WTC11 (cell line): ENCODE measurements around the gene GPATCH2L. TPM values are rescaled to one million over a fixed set of nuclear protein-coding genes. Genes with fewer than 3 reads are reported as not detected.

Experiments
- ATAC-seq: fragments of 200-7000 bp; cut with Tn5 transposase; 2 replicates; pipeline ENCODE4 v1.10.0; 2021; ENCODE audit warnings: mild to moderate bottlenecking, moderate library complexity
- CTCF ChIA-PET: fragments of 300-600 bp; sonication (Branson Sonifier 250); formaldehyde crosslinking; loops from one replicate; lab custom pipeline; 2021; ENCODE audit warnings: antibody characterized with exemption; lab: Charles Lee
- POLR2A ChIA-PET: fragments of 350-600 bp; sonication (Branson Sonifier 250); formaldehyde crosslinking; loops from one replicate; lab custom pipeline; 2021; ENCODE audit warnings: antibody characterized with exemption; lab: Charles Lee
- DNase-seq: peaks from one replicate; pipeline ENCODE4 v3.0.0; 2021; ENCODE audit warnings: low spot score
- H3K27ac Mint-ChIP-seq: 2 replicates; pipeline ENCODE4 v1.8.0; 2021; ENCODE audit warnings: mixed read lengths
- H3K27me3 Mint-ChIP-seq: 2 replicates; pipeline ENCODE4 v1.8.0; 2021; ENCODE audit warnings: low read depth, mild to moderate bottlenecking, moderate library complexity, mixed read lengths
- H3K36me3 Mint-ChIP-seq: 2 replicates; pipeline ENCODE4 v1.8.0; 2021; ENCODE audit warnings: mixed read lengths
- H3K4me1 Mint-ChIP-seq: 2 replicates; pipeline ENCODE4 v1.8.0; 2022; ENCODE audit warnings: mixed read lengths
- H3K4me3 Mint-ChIP-seq: 2 replicates; pipeline ENCODE4 v1.8.0; 2021; ENCODE audit warnings: mild to moderate bottlenecking, moderate library complexity, mixed read lengths
- H3K9me3 Mint-ChIP-seq: 2 replicates; pipeline ENCODE4 v1.8.0; 2021; ENCODE audit warnings: mixed read lengths
- CREM ChIP-seq: sonication (generic); formaldehyde crosslinking; IDR thresholded peaks from 2 replicates; pipeline ENCODE4 v1.8.1; 2022; ENCODE audit warnings: mild to moderate bottlenecking, missing genetic modification reagents, moderate library complexity
- ETV6 ChIP-seq: sonication (generic); formaldehyde crosslinking; IDR thresholded peaks from 2 replicates; pipeline ENCODE4 v1.8.1; 2022; ENCODE audit warnings: mild to moderate bottlenecking, missing genetic modification reagents
- GRHL2 ChIP-seq: fragments of 250-450 bp; sonication (Bioruptor Pico); IDR thresholded peaks from 2 replicates; pipeline ENCODE4 v1.8.0; 2022; ENCODE audit warnings: mild to moderate bottlenecking, moderate library complexity; ENCODE audit not compliant: insufficient replicate concordance, severe bottlenecking
- GTF2I ChIP-seq: fragments of 250-450 bp; sonication (Bioruptor Pico); conservative IDR thresholded peaks from 2 replicates; pipeline ENCODE4 v1.4.0; 2021; ENCODE audit warnings: mild to moderate bottlenecking
- KAT7 ChIP-seq: sonication (generic); formaldehyde crosslinking; IDR thresholded peaks from 2 replicates; pipeline ENCODE4 v1.8.1; 2023; ENCODE audit warnings: missing genetic modification reagents, mild to moderate bottlenecking, borderline replicate concordance
- RORB ChIP-seq: fragments of 250-450 bp; sonication (Bioruptor Pico); IDR thresholded peaks from 2 replicates; pipeline ENCODE4 v1.9.0; 2021; ENCODE audit warnings: mild to moderate bottlenecking
- TCF7 ChIP-seq: sonication (generic); formaldehyde crosslinking; IDR thresholded peaks from 2 replicates; pipeline ENCODE4 v1.8.0; 2022; ENCODE audit warnings: mild to moderate bottlenecking, low read depth, missing genetic modification reagents, moderate library complexity
- TP53 ChIP-seq: sonication (generic); formaldehyde crosslinking; IDR thresholded peaks from 2 replicates; pipeline ENCODE4 v1.8.1; 2023; ENCODE audit warnings: mild to moderate bottlenecking, missing genetic modification reagents
- ZBTB21 ChIP-seq: sonication (generic); formaldehyde crosslinking; IDR thresholded peaks from 2 replicates; pipeline ENCODE4 v1.8.1; 2023; ENCODE audit warnings: mild to moderate bottlenecking, missing genetic modification reagents, borderline replicate concordance
- ZNF396 ChIP-seq: fragments of 250-450 bp; sonication (Bioruptor Pico); IDR thresholded peaks from 2 replicates; pipeline ENCODE4 v1.8.0; 2021; ENCODE audit warnings: mild to moderate bottlenecking, moderate library complexity, borderline replicate concordance
- ZNF423 ChIP-seq: fragments of 250-450 bp; sonication (Bioruptor Pico); IDR thresholded peaks from 2 replicates; pipeline ENCODE4 v2.1.2; 2022; ENCODE audit warnings: mild to moderate bottlenecking, moderate library complexity
- total RNA-seq: library from RNA; stranded (reverse); gene quantifications from 3 replicates; pipeline ENCODE4 v1.2.3, GENCODE V29; 2021
- TF ChIP-seq, protein P1 (sequence below): sonication (generic); formaldehyde crosslinking; IDR thresholded peaks from 2 replicates; pipeline ENCODE4 v1.8.1; 2022; ENCODE audit warnings: mild to moderate bottlenecking, moderate library complexity, missing genetic modification reagents
- TF ChIP-seq, protein P2 (sequence below): sonication (generic); formaldehyde crosslinking; IDR thresholded peaks from 2 replicates; pipeline ENCODE4 v1.8.1; 2023; ENCODE audit warnings: mild to moderate bottlenecking, missing genetic modification reagents
- TF ChIP-seq, protein P3 (sequence below): sonication (generic); formaldehyde crosslinking; IDR thresholded peaks from 2 replicates; pipeline ENCODE4 v1.8.1; 2023; ENCODE audit warnings: mild to moderate bottlenecking, missing genetic modification reagents, moderate library complexity
- TF ChIP-seq, protein P4 (sequence below): sonication (generic); formaldehyde crosslinking; IDR thresholded peaks from 2 replicates; pipeline ENCODE4 v1.8.0; 2022; ENCODE audit warnings: missing genetic modification reagents
- TF ChIP-seq, protein P5 (sequence below): fragments of 200-600 bp; IDR thresholded peaks from 2 replicates; pipeline ENCODE4 v1.8.0; 2022; ENCODE audit warnings: antibody characterized with exemption
- TF ChIP-seq, protein P6 (sequence below): sonication (generic); formaldehyde crosslinking; IDR thresholded peaks from 2 replicates; pipeline ENCODE4 v1.8.1; 2023; ENCODE audit warnings: mild to moderate bottlenecking, moderate library complexity, missing genetic modification reagents
- TF ChIP-seq, protein P7 (sequence below): sonication (generic); formaldehyde crosslinking; conservative IDR thresholded peaks from 2 replicates; pipeline ENCODE4 v1.8.1; 2023; ENCODE audit warnings: mild to moderate bottlenecking, low read depth, missing genetic modification reagents, moderate library complexity
- TF ChIP-seq, protein P8 (sequence below): fragments of 250-450 bp; sonication (Bioruptor Pico); conservative IDR thresholded peaks from 2 replicates; pipeline ENCODE4 v1.9.0; 2021; ENCODE audit warnings: mild to moderate bottlenecking

The GPATCH2L gene
- total RNA-seq, 1 experiment from 2014 or later: 67.2 TPM

DNA sequence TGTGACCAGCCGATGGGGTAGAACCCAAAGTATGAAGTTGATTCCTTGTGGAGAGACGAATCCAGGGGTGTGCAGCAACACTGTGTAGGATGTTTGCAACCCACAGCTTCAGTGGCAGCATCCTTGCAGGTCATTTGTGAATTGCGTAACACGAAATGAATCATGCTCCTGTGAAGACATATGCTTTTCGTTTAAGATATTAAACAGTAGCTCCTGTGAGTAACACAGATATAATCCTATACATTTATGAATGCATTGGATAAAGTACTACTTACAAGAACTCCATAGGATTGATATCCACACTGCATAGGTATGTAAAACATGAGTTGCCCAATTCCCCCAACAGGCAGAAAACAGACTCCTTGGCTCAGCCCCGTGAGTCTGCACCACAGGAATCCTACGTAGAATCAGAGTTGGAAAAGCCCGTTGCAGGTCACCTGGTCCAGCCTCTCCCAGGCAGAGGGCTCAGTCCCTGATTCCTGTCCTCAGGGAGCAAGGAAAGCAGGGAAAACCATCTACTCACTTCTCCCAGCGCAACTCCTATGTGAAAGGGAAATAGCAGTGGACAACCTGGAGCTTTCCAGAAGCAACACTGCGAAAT, 75.8 kb downstream of the GPATCH2L start (continued):
- TF ChIP-seq, protein P1, sequence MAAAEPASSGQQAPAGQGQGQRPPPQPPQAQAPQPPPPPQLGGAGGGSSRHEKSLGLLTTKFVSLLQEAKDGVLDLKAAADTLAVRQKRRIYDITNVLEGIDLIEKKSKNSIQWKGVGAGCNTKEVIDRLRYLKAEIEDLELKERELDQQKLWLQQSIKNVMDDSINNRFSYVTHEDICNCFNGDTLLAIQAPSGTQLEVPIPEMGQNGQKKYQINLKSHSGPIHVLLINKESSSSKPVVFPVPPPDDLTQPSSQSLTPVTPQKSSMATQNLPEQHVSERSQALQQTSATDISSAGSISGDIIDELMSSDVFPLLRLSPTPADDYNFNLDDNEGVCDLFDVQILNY (CRISPR knock-in tag): no peak
- no peak for TF ChIP-seq ETV6 (CRISPR knock-in tag)
- TF ChIP-seq, all 79 proteins: peak for 0

DNA sequence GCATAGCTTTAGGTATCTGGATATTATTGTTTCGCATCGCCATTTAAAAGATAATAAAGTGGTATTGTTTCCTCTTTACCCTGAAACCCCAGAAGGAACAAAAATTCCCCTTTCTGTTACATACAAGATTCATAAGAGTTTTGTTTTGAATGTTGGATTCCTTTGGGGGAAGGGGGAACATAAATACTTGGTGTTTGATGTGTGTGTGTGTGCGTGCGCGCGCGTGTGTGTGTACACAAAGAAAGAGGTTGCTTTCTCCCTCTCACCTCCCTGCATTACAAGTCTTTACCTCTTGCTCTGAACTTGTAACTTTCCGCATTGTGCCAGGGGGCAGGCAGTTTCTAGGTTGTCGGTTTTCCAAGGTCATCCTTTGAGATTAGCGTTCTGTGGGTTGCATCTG, 76.4 kb downstream of the GPATCH2L start:
- ATAC-seq (no peak), DNase-seq (no peak)
- Mint-ChIP-seq H3K4me1 (peaks cover 12% of the 10 kb centered on the region), H3K4me3 (no peak overlapping the region), H3K27me3 (peaks cover 4% of the 10 kb centered on the region), H3K9me3 (peaks cover 38% of the 10 kb centered on the region), H3K27ac (no peak overlapping the region), H3K36me3 (peaks cover 9% of the 10 kb centered on the region)
- CTCF ChIA-PET: no interaction called here
- POLR2A ChIA-PET: interaction anchor here (0.7 kb wide), 1 partner anchor 96 kb away, joined by 3 read pairs; no protein-coding TSS in a partner anchor
- TF ChIP-seq GTF2I: no peak
- TF ChIP-seq ZNF423: no peak
- TF ChIP-seq, protein P2, sequence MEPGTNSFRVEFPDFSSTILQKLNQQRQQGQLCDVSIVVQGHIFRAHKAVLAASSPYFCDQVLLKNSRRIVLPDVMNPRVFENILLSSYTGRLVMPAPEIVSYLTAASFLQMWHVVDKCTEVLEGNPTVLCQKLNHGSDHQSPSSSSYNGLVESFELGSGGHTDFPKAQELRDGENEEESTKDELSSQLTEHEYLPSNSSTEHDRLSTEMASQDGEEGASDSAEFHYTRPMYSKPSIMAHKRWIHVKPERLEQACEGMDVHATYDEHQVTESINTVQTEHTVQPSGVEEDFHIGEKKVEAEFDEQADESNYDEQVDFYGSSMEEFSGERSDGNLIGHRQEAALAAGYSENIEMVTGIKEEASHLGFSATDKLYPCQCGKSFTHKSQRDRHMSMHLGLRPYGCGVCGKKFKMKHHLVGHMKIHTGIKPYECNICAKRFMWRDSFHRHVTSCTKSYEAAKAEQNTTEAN: no peak
- TF ChIP-seq, protein P3, sequence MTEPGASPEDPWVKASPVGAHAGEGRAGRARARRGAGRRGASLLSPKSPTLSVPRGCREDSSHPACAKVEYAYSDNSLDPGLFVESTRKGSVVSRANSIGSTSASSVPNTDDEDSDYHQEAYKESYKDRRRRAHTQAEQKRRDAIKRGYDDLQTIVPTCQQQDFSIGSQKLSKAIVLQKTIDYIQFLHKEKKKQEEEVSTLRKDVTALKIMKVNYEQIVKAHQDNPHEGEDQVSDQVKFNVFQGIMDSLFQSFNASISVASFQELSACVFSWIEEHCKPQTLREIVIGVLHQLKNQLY: no peak
- TF ChIP-seq, protein P4, sequence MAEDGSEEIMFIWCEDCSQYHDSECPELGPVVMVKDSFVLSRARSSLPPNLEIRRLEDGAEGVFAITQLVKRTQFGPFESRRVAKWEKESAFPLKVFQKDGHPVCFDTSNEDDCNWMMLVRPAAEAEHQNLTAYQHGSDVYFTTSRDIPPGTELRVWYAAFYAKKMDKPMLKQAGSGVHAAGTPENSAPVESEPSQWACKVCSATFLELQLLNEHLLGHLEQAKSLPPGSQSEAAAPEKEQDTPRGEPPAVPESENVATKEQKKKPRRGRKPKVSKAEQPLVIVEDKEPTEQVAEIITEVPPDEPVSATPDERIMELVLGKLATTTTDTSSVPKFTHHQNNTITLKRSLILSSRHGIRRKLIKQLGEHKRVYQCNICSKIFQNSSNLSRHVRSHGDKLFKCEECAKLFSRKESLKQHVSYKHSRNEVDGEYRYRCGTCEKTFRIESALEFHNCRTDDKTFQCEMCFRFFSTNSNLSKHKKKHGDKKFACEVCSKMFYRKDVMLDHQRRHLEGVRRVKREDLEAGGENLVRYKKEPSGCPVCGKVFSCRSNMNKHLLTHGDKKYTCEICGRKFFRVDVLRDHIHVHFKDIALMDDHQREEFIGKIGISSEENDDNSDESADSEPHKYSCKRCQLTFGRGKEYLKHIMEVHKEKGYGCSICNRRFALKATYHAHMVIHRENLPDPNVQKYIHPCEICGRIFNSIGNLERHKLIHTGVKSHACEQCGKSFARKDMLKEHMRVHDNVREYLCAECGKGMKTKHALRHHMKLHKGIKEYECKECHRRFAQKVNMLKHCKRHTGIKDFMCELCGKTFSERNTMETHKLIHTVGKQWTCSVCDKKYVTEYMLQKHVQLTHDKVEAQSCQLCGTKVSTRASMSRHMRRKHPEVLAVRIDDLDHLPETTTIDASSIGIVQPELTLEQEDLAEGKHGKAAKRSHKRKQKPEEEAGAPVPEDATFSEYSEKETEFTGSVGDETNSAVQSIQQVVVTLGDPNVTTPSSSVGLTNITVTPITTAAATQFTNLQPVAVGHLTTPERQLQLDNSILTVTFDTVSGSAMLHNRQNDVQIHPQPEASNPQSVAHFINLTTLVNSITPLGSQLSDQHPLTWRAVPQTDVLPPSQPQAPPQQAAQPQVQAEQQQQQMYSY (CRISPR knock-in tag): no peak
- TF ChIP-seq, protein P5, sequence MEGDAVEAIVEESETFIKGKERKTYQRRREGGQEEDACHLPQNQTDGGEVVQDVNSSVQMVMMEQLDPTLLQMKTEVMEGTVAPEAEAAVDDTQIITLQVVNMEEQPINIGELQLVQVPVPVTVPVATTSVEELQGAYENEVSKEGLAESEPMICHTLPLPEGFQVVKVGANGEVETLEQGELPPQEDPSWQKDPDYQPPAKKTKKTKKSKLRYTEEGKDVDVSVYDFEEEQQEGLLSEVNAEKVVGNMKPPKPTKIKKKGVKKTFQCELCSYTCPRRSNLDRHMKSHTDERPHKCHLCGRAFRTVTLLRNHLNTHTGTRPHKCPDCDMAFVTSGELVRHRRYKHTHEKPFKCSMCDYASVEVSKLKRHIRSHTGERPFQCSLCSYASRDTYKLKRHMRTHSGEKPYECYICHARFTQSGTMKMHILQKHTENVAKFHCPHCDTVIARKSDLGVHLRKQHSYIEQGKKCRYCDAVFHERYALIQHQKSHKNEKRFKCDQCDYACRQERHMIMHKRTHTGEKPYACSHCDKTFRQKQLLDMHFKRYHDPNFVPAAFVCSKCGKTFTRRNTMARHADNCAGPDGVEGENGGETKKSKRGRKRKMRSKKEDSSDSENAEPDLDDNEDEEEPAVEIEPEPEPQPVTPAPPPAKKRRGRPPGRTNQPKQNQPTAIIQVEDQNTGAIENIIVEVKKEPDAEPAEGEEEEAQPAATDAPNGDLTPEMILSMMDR: no peak
- TF ChIP-seq, protein P1 (CRISPR knock-in tag): no peak
- TF ChIP-seq TP53 (CRISPR knock-in tag): no peak
- TF ChIP-seq, protein P6, sequence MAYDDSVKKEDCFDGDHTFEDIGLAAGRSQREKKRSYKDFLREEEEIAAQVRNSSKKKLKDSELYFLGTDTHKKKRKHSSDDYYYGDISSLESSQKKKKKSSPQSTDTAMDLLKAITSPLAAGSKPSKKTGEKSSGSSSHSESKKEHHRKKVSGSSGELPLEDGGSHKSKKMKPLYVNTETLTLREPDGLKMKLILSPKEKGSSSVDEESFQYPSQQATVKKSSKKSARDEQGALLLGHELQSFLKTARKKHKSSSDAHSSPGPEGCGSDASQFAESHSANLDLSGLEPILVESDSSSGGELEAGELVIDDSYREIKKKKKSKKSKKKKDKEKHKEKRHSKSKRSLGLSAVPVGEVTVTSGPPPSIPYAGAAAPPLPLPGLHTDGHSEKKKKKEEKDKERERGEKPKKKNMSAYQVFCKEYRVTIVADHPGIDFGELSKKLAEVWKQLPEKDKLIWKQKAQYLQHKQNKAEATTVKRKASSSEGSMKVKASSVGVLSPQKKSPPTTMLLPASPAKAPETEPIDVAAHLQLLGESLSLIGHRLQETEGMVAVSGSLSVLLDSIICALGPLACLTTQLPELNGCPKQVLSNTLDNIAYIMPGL (CRISPR knock-in tag): no peak
- TF ChIP-seq, protein P7, sequence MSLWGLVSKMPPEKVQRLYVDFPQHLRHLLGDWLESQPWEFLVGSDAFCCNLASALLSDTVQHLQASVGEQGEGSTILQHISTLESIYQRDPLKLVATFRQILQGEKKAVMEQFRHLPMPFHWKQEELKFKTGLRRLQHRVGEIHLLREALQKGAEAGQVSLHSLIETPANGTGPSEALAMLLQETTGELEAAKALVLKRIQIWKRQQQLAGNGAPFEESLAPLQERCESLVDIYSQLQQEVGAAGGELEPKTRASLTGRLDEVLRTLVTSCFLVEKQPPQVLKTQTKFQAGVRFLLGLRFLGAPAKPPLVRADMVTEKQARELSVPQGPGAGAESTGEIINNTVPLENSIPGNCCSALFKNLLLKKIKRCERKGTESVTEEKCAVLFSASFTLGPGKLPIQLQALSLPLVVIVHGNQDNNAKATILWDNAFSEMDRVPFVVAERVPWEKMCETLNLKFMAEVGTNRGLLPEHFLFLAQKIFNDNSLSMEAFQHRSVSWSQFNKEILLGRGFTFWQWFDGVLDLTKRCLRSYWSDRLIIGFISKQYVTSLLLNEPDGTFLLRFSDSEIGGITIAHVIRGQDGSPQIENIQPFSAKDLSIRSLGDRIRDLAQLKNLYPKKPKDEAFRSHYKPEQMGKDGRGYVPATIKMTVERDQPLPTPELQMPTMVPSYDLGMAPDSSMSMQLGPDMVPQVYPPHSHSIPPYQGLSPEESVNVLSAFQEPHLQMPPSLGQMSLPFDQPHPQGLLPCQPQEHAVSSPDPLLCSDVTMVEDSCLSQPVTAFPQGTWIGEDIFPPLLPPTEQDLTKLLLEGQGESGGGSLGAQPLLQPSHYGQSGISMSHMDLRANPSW (CRISPR knock-in tag): no peak
- no peak for TF ChIP-seq ZBTB21 (CRISPR knock-in tag)
- no peak for TF ChIP-seq GRHL2 (CRISPR knock-in tag)
- TF ChIP-seq, protein P8, sequence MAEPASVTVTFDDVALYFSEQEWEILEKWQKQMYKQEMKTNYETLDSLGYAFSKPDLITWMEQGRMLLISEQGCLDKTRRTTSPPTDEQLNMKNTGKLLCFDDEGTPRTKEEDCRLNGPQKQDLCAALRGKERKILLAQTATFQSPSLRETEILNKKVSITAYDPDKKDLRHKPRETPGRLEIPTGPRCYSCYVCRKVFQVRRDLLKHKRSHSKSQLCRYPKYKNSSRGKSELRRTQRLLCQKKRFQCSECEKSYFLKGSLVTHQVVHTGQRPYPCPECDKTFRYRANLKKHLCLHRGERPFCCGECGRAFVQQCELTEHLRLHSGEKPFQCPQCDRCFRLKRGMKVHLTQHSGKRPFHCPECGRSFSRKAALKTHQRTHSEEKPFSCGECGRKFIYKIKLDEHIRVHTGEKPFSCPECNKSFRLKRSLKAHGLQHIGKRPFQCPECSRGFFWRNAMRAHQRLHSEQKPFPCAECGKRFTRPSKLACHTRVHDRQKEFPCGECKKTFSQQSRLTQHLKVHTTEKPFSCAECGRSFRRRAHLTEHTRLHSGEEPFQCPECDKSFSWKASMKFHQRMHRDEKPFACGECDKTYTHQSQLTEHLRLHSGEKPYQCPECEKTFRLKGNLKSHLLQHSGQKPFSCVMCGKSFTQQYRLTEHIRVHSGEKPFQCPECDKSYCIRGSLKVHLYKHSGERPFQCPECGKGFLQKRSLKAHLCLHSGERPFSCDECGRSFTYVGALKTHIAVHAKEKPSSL (CRISPR knock-in tag): no peak
- TF ChIP-seq CREM: no peak
- TF ChIP-seq TCF7 (CRISPR knock-in tag): no peak
- no peak for TF ChIP-seq KAT7 (CRISPR knock-in tag)
- TF ChIP-seq RORB: no peak
- no peak for TF ChIP-seq ZNF396 (CRISPR knock-in tag)
